K562 (cell line): ENCODE results near the gene PLCL1. TPM values are rescaled to one million over a fixed set of nuclear protein-coding genes. Genes with fewer than 3 reads are reported as not detected.

Experiments used
- ATAC-seq: fragments of 200-7000 bp; cut with Tn5 transposase; 3 replicates; pipeline ENCODE4 v1.9.1; 2020; ENCODE audit warnings: moderate library complexity
- BruUV-seq: library from RNA; stranded (reverse); fragments of 400-500 nt; replicated peaks from 2 replicates; lab custom pipeline; 2021; lab: Mats Ljungman, UMichigan
- CTCF ChIA-PET: fragments of 300-600 bp; formaldehyde crosslinking; extraction: SDS; loops from one replicate; lab custom pipeline; 2021; ENCODE audit warnings: low intra/inter-chr PET ratio; lab: Yijun Ruan, JAX
- POLR2A ChIA-PET: fragments of 300-600, 350-650 bp; sonication (Branson Sonifier 250); formaldehyde crosslinking; extraction: SDS; loops from one replicate; lab custom pipeline; 2021; ENCODE audit warnings: antibody characterized with exemption, inconsistent platforms; lab: Yijun Ruan, JAX
- DNase-seq, 4 experiments: peaks; one replicate each; pipeline versions ENCODE4 v3.0.0 to v3.0.0-alpha.2; 2011 to 2018; ENCODE audit warnings: low spot score in 3 of 4, mixed read lengths in 3 of 4; ENCODE audit errors: extremely low read depth in 1 of 4
- FAIRE-seq: peaks from 2 replicates; lab custom pipeline; 2011; peaks lifted over from hg19 to GRCh38; lab: Jason Lieb, UNC
- H2AFZ ChIP-seq: 2 replicates; pipeline ENCODE4 v1.6.0; 2011; ENCODE audit warnings: low read depth, low read length, control low read depth, inconsistent platforms
- H3K27ac ChIP-seq: fragments of 200-600 bp; 3 replicates; pipeline ENCODE4 v1.8.0; 2011; ENCODE audit warnings: low read depth, mild to moderate bottlenecking, control low read depth, inconsistent platforms, low read length, moderate library complexity, mixed read lengths; ENCODE audit errors: extremely low read depth
- H3K27me3 ChIP-seq, 2 experiments: fragments of 300-600 bp in 1 of 2; 2 replicates in 1 of 2; 3 replicates in 1 of 2; pipeline versions ENCODE4 v1.6.0 to v1.8.0; 2011; ENCODE audit warnings: inconsistent platforms in 2 of 2, low read length in 2 of 2, mild to moderate bottlenecking in 1 of 2, mixed read lengths in 1 of 2, moderate library complexity in 1 of 2; ENCODE audit not compliant: control insufficient read depth in 2 of 2, insufficient read depth in 2 of 2
- H3K36me3 ChIP-seq: fragments of 300-600 bp; 3 replicates; pipeline ENCODE4 v1.8.0; 2011; ENCODE audit warnings: mild to moderate bottlenecking, low read length, inconsistent platforms; ENCODE audit not compliant: control insufficient read depth, insufficient read depth
- H3K4me1 ChIP-seq, 2 experiments: fragments of 200-600 bp in 1 of 2; replicated peaks in 1 of 2; 2 replicates in 1 of 2; 3 replicates in 1 of 2; pipeline versions ENCODE4 v1.5.1 to v1.8.0; 2011; ENCODE audit warnings: inconsistent platforms in 2 of 2, low read length in 2 of 2, mild to moderate bottlenecking in 1 of 2, mixed read lengths in 1 of 2, moderate library complexity in 1 of 2; ENCODE audit not compliant: control insufficient read depth in 2 of 2, insufficient read depth in 2 of 2
- H3K4me2 ChIP-seq: 2 replicates; pipeline ENCODE4 v1.6.1; 2011; ENCODE audit warnings: low read length, control low read depth, inconsistent platforms, mixed read lengths; ENCODE audit not compliant: insufficient read depth
- H3K4me3 ChIP-seq: fragments of 200-600 bp; sonication (generic), shearing (Covaris generic); 2 replicates; pipeline ENCODE4 v1.5.1; 2016; ENCODE audit warnings: control low read depth, inconsistent platforms
- H3K79me2 ChIP-seq: fragments of 200-600 bp; 3 replicates; pipeline ENCODE4 v1.8.0; 2011; ENCODE audit warnings: low read length, inconsistent platforms; ENCODE audit not compliant: control insufficient read depth, insufficient read depth
- H3K9ac ChIP-seq, 2 experiments: 2 replicates each; pipeline versions ENCODE4 v1.6.0 to v1.6.1; 2011; ENCODE audit warnings: low read depth in 2 of 2, low read length in 2 of 2, control low read depth in 1 of 2, inconsistent platforms in 1 of 2, mild to moderate bottlenecking in 1 of 2, mixed read lengths in 1 of 2; ENCODE audit not compliant: insufficient read depth in 1 of 2
- H3K9me1 ChIP-seq: one replicate; pipeline ENCODE4 v1.6.0; 2011; ENCODE audit warnings: inconsistent platforms, mild to moderate bottlenecking, low read length, moderate library complexity; ENCODE audit not compliant: control insufficient read depth, insufficient read depth
- H3K9me3 ChIP-seq: replicated peaks from 2 replicates; pipeline ENCODE4 v1.5.1; 2011; ENCODE audit warnings: low read depth, low read length, inconsistent platforms; ENCODE audit not compliant: control insufficient read depth, insufficient read depth
- H4K20me1 ChIP-seq: replicated peaks from 2 replicates; pipeline ENCODE4 v1.6.1; 2011; ENCODE audit warnings: low read length, inconsistent platforms, mixed read lengths; ENCODE audit not compliant: control insufficient read depth, insufficient read depth
- ETV1 ChIP-seq: fragments of 450-650 bp; conservative IDR thresholded peaks from 2 replicates; pipeline ENCODE4 v1.6.1; 2016; ENCODE audit warnings: missing genetic modification characterization, control low read depth, low read depth, missing compliant biosample characterization
- FOXO4 ChIP-seq: fragments of 450-650 bp; formaldehyde crosslinking; IDR thresholded peaks from 2 replicates; pipeline ENCODE4 v1.4.0; 2020; ENCODE audit warnings: mild to moderate bottlenecking, moderate library complexity
- STAT5A ChIP-seq: IDR thresholded peaks from 2 replicates; pipeline ENCODE4 v1.6.1; 2012; ENCODE audit warnings: low read length, inconsistent platforms, borderline replicate concordance
- ZNF134 ChIP-seq: fragments of 250-450 bp; sonication (Bioruptor Pico); conservative IDR thresholded peaks from 2 replicates; pipeline ENCODE4 v1.4.0; 2020
- WGBS: fragments of 100-300 bp; shearing (Covaris generic); methylation state at CpG from one replicate; pipeline ENCODE4 v1.1.6; 2016; ENCODE audit warnings: low coverage, mixed read lengths; ENCODE audit not compliant: insufficient coverage; ENCODE audit errors: missing lambda C conversion rate; 5-methylcytosine and 5-hydroxymethylcytosine counted together
- in situ Hi-C: fragments of 300-500 bp; cut with MboI; formaldehyde crosslinking; loops from 4 replicates; pipeline ENCODE4 v1.15.0; 2018; ENCODE audit warnings: inconsistent platforms, mixed read lengths
- intact Hi-C: fragments of 100-400 bp; cut with micrococcal nuclease; formaldehyde crosslinking; loops from 2 replicates; pipeline ENCODE4 v1.14.2; 2022
- polyA plus RNA-seq, 8 experiments: library from polyadenylated mRNA; depleted of rRNA in 4 of 8; stranded (reverse) in 5 of 8; unstranded in 3 of 8; fragments of >200 nt; fragmentation: Nextera tagmentation in 2 of 8; fragmentation: Illumina TruSeq in 1 of 8; extraction: Ambion mirVana in 2 of 8; extraction: Trizol in 1 of 8; gene quantifications; 2 replicates each; pipeline versions ENCODE4 v1.2.1 to v1.2.3, GENCODE V29; 2011 to 2014; ENCODE audit warnings: inconsistent platforms in 1 of 8, missing spikeins in 1 of 8
- total RNA-seq, 7 experiments: library from RNA; depleted of rRNA in 6 of 7; stranded (reverse); fragments of >200 nt in 6 of 7; fragmentation: Illumina TruSeq in 2 of 7; extraction: Trizol in 2 of 7; gene quantifications; 2 replicates each; pipeline versions ENCODE4 v1.2.1 to v1.2.3, GENCODE V29; 2011 to 2021; ENCODE audit warnings: low replicate concordance in 1 of 7
- TF ChIP-seq, protein P1 (sequence below): IDR thresholded peaks from 3 replicates; pipeline ENCODE4 v1.6.1; 2011; ENCODE audit warnings: borderline replicate concordance, mild to moderate bottlenecking; ENCODE audit not compliant: insufficient read length, insufficient read depth
- TF ChIP-seq, protein P2 (sequence below): fragments of 450-650 bp; IDR thresholded peaks from 2 replicates; pipeline ENCODE4 v1.6.1; 2016; ENCODE audit warnings: mild to moderate bottlenecking

The PLCL1 gene
- total and polyA plus RNA-seq, 9 of the 15 experiments (the other 6 are each of a cell fraction or from before 2014, with no cell fraction given), result 2.0 to 17.7 (median 8.6) TPM

GRCh38 chr2:198036029-198036879 is 231.9 kb downstream of the PLCL1 start:
- H3K9me3 ChIP-seq, result no peaks in the 10 kb centered on the region
- H3K4me3 ChIP-seq, result no peak overlapping the region
- peaks cover 28% of the 10 kb centered on the region; the same call in 2 of the 3 replicates for H3K79me2 ChIP-seq
- ATAC-seq (no peak), FAIRE-seq (no peak)
- intact Hi-C loops (no loop called here), in situ Hi-C loops (no loop called here)
- no peaks in the 10 kb centered on the region for H4K20me1 ChIP-seq
- H3K9me1 ChIP-seq, result no peaks in the 10 kb centered on the region
- H2AFZ ChIP-seq, result no peak overlapping the region
- TF ChIP-seq, protein P1, sequence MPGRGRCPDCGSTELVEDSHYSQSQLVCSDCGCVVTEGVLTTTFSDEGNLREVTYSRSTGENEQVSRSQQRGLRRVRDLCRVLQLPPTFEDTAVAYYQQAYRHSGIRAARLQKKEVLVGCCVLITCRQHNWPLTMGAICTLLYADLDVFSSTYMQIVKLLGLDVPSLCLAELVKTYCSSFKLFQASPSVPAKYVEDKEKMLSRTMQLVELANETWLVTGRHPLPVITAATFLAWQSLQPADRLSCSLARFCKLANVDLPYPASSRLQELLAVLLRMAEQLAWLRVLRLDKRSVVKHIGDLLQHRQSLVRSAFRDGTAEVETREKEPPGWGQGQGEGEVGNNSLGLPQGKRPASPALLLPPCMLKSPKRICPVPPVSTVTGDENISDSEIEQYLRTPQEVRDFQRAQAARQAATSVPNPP, result no peak
- TF ChIP-seq, all 486 proteins: peak for 0
- CTCF ChIA-PET, result no interaction called here
- H3K27me3 ChIP-seq, result no peaks in the 10 kb centered on the region
- no CpG with 5 or more reads among the region's 1 CpG for WGBS
- no peak overlapping the region for H3K9ac ChIP-seq
- no peak overlapping the region for H3K27ac ChIP-seq
- peaks cover 0 to 8% of the 10 kb centered on the region in 2 experiments; a peak in 1 of 5 replicates for H3K4me1 ChIP-seq
- BruUV-seq, result no TSS peak
- no peaks in the 10 kb centered on the region for H3K36me3 ChIP-seq
- POLR2A ChIA-PET, result no interaction called here
- no peak for DNase-seq
- H3K4me2 ChIP-seq, result no peak overlapping the region

DNA sequence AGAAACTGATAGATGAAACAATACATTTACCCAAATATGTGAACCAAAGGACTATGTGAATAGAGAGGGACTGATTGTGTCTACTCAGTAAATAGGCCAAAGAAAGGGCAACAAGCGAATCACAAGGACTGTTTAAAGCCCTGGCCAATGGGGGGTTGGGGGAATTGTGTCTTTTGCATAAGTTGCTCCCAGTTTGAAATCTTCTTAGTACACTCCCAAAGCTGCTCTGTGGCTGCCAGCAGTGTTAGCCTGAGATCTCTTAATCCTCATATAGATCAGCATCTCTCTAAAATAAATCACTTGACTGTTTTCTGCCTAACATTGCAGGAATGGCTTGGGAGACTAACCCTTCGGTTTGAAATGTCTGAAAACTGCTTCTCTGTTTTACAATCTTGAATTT is 236.4 kb downstream of the PLCL1 start:
- H3K27ac ChIP-seq, result no peak overlapping the region
- peak; percentile 54 for ATAC-seq
- in situ Hi-C loops, result no loop called here
- H3K9me1 ChIP-seq, result no peaks in the 10 kb centered on the region
- H2AFZ ChIP-seq, result no peak overlapping the region
- ChIA-PET POLR2A (interaction anchor here (0.7 to 1.8 kb wide), 2 partner anchors 9 to 236 kb away, joined by 3 to 6 read pairs; partner anchors contain the start of gene PLCL1), CTCF (no interaction called here)
- intact Hi-C loops, result no loop called here
- no peaks in the 10 kb centered on the region; the same call in 2 of the 3 replicates for H3K36me3 ChIP-seq
- no peak overlapping the region for H3K9ac ChIP-seq
- no peak for DNase-seq
- no peak overlapping the region for H3K4me2 ChIP-seq
- no TSS peak for BruUV-seq
- 55% methylated on average over 2 of the region's 2 CpGs for WGBS
- H4K20me1 ChIP-seq, result no peaks in the 10 kb centered on the region
- peaks cover 0 to 8% of the 10 kb centered on the region in 2 experiments; a peak in 2 of 5 replicates for H3K4me1 ChIP-seq
- H3K4me3 ChIP-seq, result no peak overlapping the region
- no peaks in the 10 kb centered on the region for H3K27me3 ChIP-seq
- no peaks in the 10 kb centered on the region for H3K9me3 ChIP-seq
- no peak for FAIRE-seq
- peaks cover 22% of the 10 kb centered on the region; the same call in 2 of the 3 replicates for H3K79me2 ChIP-seq
- TF ChIP-seq ZNF134 (no peak), FOXO4 (no peak), STAT5A (no peak), ETV1 (tag) (no peak)
- TF ChIP-seq, protein P2, sequence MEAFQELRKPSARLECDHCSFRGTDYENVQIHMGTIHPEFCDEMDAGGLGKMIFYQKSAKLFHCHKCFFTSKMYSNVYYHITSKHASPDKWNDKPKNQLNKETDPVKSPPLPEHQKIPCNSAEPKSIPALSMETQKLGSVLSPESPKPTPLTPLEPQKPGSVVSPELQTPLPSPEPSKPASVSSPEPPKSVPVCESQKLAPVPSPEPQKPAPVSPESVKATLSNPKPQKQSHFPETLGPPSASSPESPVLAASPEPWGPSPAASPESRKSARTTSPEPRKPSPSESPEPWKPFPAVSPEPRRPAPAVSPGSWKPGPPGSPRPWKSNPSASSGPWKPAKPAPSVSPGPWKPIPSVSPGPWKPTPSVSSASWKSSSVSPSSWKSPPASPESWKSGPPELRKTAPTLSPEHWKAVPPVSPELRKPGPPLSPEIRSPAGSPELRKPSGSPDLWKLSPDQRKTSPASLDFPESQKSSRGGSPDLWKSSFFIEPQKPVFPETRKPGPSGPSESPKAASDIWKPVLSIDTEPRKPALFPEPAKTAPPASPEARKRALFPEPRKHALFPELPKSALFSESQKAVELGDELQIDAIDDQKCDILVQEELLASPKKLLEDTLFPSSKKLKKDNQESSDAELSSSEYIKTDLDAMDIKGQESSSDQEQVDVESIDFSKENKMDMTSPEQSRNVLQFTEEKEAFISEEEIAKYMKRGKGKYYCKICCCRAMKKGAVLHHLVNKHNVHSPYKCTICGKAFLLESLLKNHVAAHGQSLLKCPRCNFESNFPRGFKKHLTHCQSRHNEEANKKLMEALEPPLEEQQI, result no peak
